Tibial artery (tissue), 4 donors: ENCODE data around the gene NUSAP1.
A peak's percentile ranks its signal among the peaks of the same experiment; 100 is the strongest.
"Not testable (repeated sequence)": the region's sequence is repeated elsewhere in the genome, so short reads cannot be mapped to it uniquely, and the experiment has no call there.

Experiments
- DNase-seq, 2 donors: peaks; one replicate each; pipeline ENCODE4 v3.0.0-alpha.2; 2019
- H3K27ac ChIP-seq, 2 donors: fragments of 200-600 bp; sonication (generic) in 1 of 2; 1 replicate in 1 of 2; 2 replicates in 1 of 2; pipeline ENCODE4 v1.5.1; 2018 to 2019; ENCODE audit warnings: mild to moderate bottlenecking in 1 of 2
- H3K27me3 ChIP-seq, 2 donors: fragments of 200-600 bp; sonication (generic) in 1 of 2; one replicate each; pipeline versions ENCODE4 v1.5.1 to v1.6.0; 2016 to 2019
- H3K36me3 ChIP-seq, 3 donors: fragments of 200-600 bp; sonication (generic) in 2 of 3; one replicate each; pipeline ENCODE4 v1.5.1; 2016 to 2019; ENCODE audit warnings: mild to moderate bottlenecking in 2 of 3
- H3K4me1 ChIP-seq, 4 donors: fragments of 200-600 bp; sonication (generic) in 2 of 4; 1 replicate in 3 of 4; 2 replicates in 1 of 4; pipeline ENCODE4 v1.5.1; 2016 to 2019
- H3K4me3 ChIP-seq, 2 donors: fragments of 200-600 bp; sonication (generic) in 1 of 2; 1 replicate in 1 of 2; 2 replicates in 1 of 2; pipeline ENCODE4 v1.5.1; 2018 to 2019; ENCODE audit warnings: mild to moderate bottlenecking in 2 of 2
- H3K9me3 ChIP-seq, 3 donors: fragments of 200-600 bp; sonication (generic) in 1 of 3; one replicate each; pipeline ENCODE4 v1.5.1; 2016 to 2019
- intact Hi-C: fragments of 100-400 bp; cut with DNase I; formaldehyde crosslinking; loops from one replicate; pipeline ENCODE4 v1.15.0; 2023; ENCODE audit warnings: low total_unique reads
- TF ChIP-seq, protein P1 (sequence below), 2 experiments: fragments of 200-600 bp in 1 of 2; fragments of 450-650 bp in 1 of 2; IDR thresholded peaks; one replicate each; pipeline ENCODE4 v1.5.1; 2017 to 2019; ENCODE audit warnings: antibody characterized with exemption in 2 of 2, mild to moderate bottlenecking in 1 of 2, moderate library complexity in 1 of 2

Gene NUSAP1, protein sequence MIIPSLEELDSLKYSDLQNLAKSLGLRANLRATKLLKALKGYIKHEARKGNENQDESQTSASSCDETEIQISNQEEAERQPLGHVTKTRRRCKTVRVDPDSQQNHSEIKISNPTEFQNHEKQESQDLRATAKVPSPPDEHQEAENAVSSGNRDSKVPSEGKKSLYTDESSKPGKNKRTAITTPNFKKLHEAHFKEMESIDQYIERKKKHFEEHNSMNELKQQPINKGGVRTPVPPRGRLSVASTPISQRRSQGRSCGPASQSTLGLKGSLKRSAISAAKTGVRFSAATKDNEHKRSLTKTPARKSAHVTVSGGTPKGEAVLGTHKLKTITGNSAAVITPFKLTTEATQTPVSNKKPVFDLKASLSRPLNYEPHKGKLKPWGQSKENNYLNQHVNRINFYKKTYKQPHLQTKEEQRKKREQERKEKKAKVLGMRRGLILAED

DNA sequence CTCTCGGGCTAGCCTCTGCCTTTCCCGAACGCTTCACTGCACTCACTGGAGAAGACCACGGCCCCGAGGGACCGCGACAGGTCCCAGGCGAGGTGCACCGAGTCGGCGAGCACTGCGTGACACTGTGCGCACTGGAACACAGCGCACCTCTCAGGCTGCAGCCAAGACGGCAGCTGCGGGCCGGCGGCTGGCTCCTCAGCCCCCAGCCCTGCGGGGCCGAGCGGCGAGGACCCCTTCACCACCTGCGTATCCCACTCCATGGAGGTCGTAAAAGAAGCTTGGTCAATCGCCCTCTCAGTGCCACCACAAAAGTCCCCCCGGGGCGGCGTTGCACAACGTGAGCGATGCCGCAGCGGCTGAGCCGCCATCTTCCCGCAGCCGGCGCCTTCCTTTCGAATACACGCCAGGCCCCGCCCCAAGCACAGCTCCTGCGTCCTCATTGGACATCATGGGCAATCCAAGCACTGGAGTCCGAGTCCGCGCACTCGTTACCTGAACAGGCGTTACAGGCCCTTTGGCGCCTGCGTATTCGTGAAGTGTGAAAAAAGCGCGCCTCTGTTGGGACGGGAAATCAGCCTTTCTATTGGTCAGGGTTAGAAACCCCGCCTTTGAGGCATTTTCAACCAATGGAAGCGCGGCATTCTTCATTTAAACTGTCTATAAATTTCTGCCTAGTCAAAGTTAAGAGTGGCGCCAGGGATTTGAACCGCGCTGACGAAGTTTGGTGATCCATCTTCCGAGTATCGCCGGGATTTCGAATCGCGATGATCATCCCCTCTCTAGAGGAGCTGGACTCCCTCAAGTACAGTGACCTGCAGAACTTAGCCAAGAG, at the start of gene NUSAP1, which contains the start of gene OIP5:
Gene NUSAP1 (plus strand): TSS at position 688 of the 832 bp plus-strand sequence. CDS start 77 bp downstream, at position 765.
Gene OIP5 (minus strand): TSS at position 398 of the 832 bp plus-strand sequence. CDS start 30 bp downstream, at position 368.
- Histone ChIP-seq H3K9me3 (no peaks in the 10 kb centered on the region), H3K4me3 (peak within 1 kb of the TSS; percentile 84 to 94), H3K27ac (peak within 1 kb of the TSS; percentile 13 to 60), H3K36me3 (no peaks in the 10 kb centered on the region), H3K27me3 (no peaks in the 10 kb centered on the region), H3K4me1 (peaks cover 0 to 13% (median 7%) of the 10 kb centered on the region in 4 donors)
- intact Hi-C loops = no loop called here
- TF ChIP-seq, protein P1, sequence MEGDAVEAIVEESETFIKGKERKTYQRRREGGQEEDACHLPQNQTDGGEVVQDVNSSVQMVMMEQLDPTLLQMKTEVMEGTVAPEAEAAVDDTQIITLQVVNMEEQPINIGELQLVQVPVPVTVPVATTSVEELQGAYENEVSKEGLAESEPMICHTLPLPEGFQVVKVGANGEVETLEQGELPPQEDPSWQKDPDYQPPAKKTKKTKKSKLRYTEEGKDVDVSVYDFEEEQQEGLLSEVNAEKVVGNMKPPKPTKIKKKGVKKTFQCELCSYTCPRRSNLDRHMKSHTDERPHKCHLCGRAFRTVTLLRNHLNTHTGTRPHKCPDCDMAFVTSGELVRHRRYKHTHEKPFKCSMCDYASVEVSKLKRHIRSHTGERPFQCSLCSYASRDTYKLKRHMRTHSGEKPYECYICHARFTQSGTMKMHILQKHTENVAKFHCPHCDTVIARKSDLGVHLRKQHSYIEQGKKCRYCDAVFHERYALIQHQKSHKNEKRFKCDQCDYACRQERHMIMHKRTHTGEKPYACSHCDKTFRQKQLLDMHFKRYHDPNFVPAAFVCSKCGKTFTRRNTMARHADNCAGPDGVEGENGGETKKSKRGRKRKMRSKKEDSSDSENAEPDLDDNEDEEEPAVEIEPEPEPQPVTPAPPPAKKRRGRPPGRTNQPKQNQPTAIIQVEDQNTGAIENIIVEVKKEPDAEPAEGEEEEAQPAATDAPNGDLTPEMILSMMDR (IDR thresholded peaks at IDR 0.05) = peak; percentile 63 to 74
- peak; percentile 98 for DNase-seq

DNA sequence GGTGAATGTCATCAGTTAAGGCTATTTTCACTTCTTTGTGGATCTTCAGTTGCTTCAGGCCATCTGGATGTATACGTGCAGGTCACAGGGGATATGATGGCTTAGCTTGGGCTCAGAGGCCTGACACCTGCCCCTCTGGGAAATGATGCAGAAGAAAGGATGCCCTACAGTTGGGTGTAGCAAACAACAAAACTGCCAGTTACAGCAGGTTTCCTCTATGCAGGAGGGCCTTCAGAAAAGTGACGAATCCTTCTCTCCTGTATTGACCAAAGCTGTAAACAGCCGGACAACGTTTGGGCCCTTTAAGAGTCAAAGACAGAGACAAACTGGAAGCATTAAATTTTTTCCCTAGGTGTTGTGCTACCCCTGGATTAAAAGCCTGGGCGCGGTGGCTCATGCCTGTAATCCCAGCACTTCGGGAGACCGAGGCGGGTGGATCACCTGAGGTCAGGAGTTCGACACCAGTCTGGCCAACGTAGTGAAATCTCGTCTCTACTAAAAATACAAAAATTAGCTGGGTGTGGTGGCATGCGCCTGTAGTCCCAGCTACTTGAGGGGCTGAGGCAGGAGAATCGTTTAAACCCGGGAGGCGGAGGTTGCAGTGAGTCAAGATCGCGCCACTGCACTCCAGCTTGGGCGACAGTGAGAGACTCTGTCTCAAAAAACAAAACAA, 49.6 kb upstream of the NUSAP1 start:
- H3K4me1 ChIP-seq = peaks cover 3 to 25% (median 14%) of the 10 kb centered on the region in 4 donors
- intact Hi-C loops, H3K9me3 ChIP-seq, H3K27me3 ChIP-seq: not testable (repeated sequence)
- H3K36me3 ChIP-seq = peaks cover 29 to 51% (median 31%) of the 10 kb centered on the region in 3 donors
- DNase-seq = peak in 1 of 2 donors; percentile 64
- H3K27ac ChIP-seq = peak overlapping the region; percentile 82 to 91
- H3K4me3 ChIP-seq = peak overlapping the region; percentile 79 to 88

DNA sequence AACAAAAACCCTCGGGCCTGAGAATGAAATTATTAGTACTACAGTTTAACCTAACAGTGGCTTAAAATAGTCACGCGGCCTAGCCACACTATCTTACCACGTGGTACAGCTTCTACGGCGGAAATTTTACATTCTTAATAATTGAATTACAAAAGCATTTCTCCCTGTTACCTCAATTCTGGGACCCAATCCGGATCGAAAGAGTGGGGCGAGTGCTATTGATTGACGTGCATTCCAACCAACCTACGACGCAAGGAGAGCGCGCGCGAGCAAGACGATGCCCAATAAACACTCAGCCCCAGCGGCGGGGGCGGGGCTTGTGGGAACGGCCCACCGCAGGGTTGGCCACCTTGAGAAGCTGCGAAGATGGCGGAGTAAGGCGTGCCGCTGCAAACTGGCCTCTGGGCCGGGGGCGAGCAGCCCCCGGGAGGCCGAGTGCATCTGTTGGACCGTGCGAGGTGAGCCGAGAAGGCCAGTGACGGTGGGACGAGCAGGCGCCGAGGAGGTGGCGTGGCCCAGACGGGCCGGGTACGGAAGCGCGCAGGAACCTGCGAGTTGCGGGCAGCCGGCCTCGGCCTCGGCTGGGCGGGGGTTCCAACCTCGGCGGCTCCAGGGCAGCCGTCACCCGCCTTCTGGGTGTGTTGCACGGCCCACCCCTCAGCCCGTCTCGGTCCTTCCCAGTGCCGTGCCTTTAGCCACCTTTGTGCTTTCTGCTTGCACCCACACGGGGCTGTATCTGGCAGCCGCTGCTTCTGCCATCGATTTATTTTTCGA, 48.8 kb upstream of the NUSAP1 start:
- Histone ChIP-seq H3K9me3 (no peaks in the 10 kb centered on the region), H3K4me3 (peak overlapping the region; percentile 79 to 88), H3K36me3 (peaks cover 36 to 54% (median 36%) of the 10 kb centered on the region in 3 donors), H3K27ac (peak overlapping the region; percentile 82 to 91), H3K27me3 (no peaks in the 10 kb centered on the region), H3K4me1 (peaks cover 3 to 32% (median 14%) of the 10 kb centered on the region in 4 donors)
- intact Hi-C loops = loop anchor here (2.0 kb wide), 1 partner anchor 53 kb away; the partner anchor contains the start of genes CHP1 and EXD1
- TF ChIP-seq, protein P1 (IDR thresholded peaks at IDR 0.05) = no peak
- DNase-seq = peak; percentile 97 to 99

DNA sequence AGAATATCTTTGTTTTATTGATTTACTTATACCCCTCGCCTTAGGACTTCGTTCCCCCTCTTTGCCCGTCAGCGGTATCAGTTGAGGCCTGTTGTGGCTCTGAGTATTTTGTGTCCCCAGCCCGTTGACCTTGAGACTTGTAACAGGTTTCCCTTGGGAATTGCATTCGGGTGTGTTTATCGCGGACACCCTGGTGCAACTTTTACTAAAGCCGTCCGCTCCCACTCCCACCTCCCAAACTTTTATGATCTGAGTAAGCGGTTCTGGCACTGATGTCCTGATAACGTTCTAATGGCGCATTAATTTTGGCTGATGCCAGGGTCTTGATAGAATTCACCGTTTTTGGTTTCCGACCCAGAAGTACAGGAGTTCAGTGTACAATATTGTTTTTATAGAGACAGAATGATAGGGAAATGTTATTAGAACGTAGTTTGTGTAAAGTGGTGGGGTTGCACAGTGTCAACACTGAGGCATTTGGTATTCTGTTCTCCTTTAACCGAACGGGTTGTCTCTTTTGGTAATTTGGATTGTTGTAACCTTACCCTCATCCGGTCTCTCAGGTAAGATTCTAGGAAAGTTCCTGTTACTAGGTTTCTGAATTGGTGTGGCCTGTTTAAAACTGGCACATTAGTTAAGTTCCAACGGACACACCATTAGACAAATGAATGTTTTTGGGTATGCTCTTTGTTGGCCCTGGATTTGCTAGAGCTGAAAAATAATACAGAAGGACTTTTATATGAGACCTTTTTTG, 48.1 kb upstream of the NUSAP1 start:
- Histone ChIP-seq H3K9me3 (no peaks in the 10 kb centered on the region), H3K27me3 (no peaks in the 10 kb centered on the region), H3K27ac (peak overlapping the region; percentile 82 to 91), H3K4me1 (peaks cover 3 to 38% (median 14%) of the 10 kb centered on the region in 4 donors), H3K36me3 (peaks cover 34 to 47% (median 40%) of the 10 kb centered on the region in 3 donors), H3K4me3 (peak overlapping the region; percentile 79 to 88)
- DNase-seq = peak in 1 of 2 donors; percentile 28
- TF ChIP-seq, protein P1 (IDR thresholded peaks at IDR 0.05) = no peak
- intact Hi-C loops = loop anchor here (2.0 kb wide), 1 partner anchor 54 kb away; the partner anchor contains the start of genes CHP1 and EXD1

DNA sequence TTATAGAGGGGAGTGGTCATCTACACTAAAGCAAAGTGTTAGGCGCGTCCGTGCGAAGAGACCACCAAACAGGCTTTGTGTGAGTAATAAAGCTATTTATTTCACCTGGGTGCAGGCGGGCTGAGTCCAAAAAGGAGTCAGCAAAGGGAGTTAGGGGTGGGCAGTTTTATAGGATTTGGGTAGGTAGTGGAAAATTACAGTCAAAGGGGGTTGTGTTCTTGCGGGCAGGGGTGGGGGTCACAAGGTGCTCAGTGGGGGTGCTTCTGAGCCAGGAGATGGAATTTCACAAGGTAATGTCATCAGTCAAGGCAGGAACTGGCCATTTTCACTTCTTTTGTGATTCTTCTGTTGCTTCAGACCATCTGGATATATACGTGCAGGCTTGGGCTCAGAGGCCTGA, 47.4 kb upstream of the NUSAP1 start:
- peak overlapping the region; percentile 79 to 88 for H3K4me3 ChIP-seq
- H3K27ac ChIP-seq = peak overlapping the region; percentile 82 to 91
- TF ChIP-seq, protein P1 (IDR thresholded peaks at IDR 0.05) = no peak
- peaks cover 3 to 38% (median 14%) of the 10 kb centered on the region in 4 donors for H3K4me1 ChIP-seq
- H3K36me3 ChIP-seq = peaks cover 32 to 45% (median 40%) of the 10 kb centered on the region in 3 donors
- DNase-seq = no peak
- no peaks in the 10 kb centered on the region for H3K27me3 ChIP-seq
- H3K9me3 ChIP-seq = no peaks in the 10 kb centered on the region
- intact Hi-C loops = loop anchor here (2.0 kb wide), 1 partner anchor 54 kb away; the partner anchor contains the start of genes CHP1 and EXD1
